Measurements from ENCODE around the gene PTGR2. TPM values are rescaled to one million over a fixed set of nuclear protein-coding genes. Genes with fewer than 3 reads are reported as not detected.

PTGR2 gene
- polyA plus RNA-seq, 1 donor from 2014 or later, result 7.2 TPM

GRCh38 chr14:73877790-73878189 is 26.2 kb downstream of the PTGR2 start:
- Histone ChIP-seq H3F3A (ENCODE audit: insufficient read depth, low read length, poor library complexity, severe bottlenecking) (no peaks in the 10 kb centered on the region), H3K9me2 (ENCODE audit: insufficient read depth, low read length) (no peaks in the 10 kb centered on the region), H3K4me3 (ENCODE audit: low read length) (no peak overlapping the region), H3K27me3 (ENCODE audit: insufficient read depth, low read depth, low read length) (no peaks in the 10 kb centered on the region), H3K36me3 (ENCODE audit: insufficient read depth, low read length) (no peaks in the 10 kb centered on the region), H3K4me2 (ENCODE audit: low read length) (no peak overlapping the region), H2AFZ (ENCODE audit: low read depth, low read length) (no peak overlapping the region), H4K20me1 (ENCODE audit: insufficient read depth) (no peaks in the 10 kb centered on the region), H3K9me3 (ENCODE audit: low read length) (no peaks in the 10 kb centered on the region), H3K79me2 (replicated peaks; ENCODE audit: insufficient read depth, low read length) (no peaks in the 10 kb centered on the region), H3K27ac (ENCODE audit: low read length) (no peak overlapping the region), H3K9ac (ENCODE audit: low read length) (no peak overlapping the region)
- no peak for TF ChIP-seq CTCF (IDR thresholded peaks at IDR 0.05; ENCODE audit: poor library complexity, severe bottlenecking)
- TF ChIP-seq SMC3 (conservative IDR thresholded peaks at IDR 0.05; ENCODE audit: poor library complexity), result no peak
- TF ChIP-seq REST (IDR thresholded peaks at IDR 0.05; ENCODE audit: borderline replicate concordance), result no peak

GRCh38 chr14:73878436-73878835 is 26.8 kb downstream of the PTGR2 start:
- no peaks in the 10 kb centered on the region for H3K79me2 ChIP-seq (replicated peaks; ENCODE audit: insufficient read depth, low read length)
- H3K36me3 ChIP-seq (ENCODE audit: insufficient read depth, low read length), result no peaks in the 10 kb centered on the region
- no peaks in the 10 kb centered on the region for H3K27me3 ChIP-seq (ENCODE audit: insufficient read depth, low read depth, low read length)
- no peaks in the 10 kb centered on the region for H4K20me1 ChIP-seq (ENCODE audit: insufficient read depth)
- H3K4me2 ChIP-seq (ENCODE audit: low read length), result no peak overlapping the region
- no peaks in the 10 kb centered on the region for H3K9me2 ChIP-seq (ENCODE audit: insufficient read depth, low read length)
- H2AFZ ChIP-seq (ENCODE audit: low read depth, low read length), result no peak overlapping the region
- H3K9me3 ChIP-seq (ENCODE audit: low read length), result no peaks in the 10 kb centered on the region
- H3K9ac ChIP-seq (ENCODE audit: low read length), result no peak overlapping the region
- TF ChIP-seq EZH2 (IDR thresholded peaks at IDR 0.05; ENCODE audit: borderline replicate concordance, insufficient read depth, low read length, poor library complexity, severe bottlenecking), result no peak
- no peak for TF ChIP-seq POLR2AphosphoS5 (IDR thresholded peaks at IDR 0.05)
- no peak for TF ChIP-seq REST (IDR thresholded peaks at IDR 0.05; ENCODE audit: borderline replicate concordance)
- no peak for TF ChIP-seq EP300 (conservative IDR thresholded peaks at IDR 0.05; ENCODE audit: poor library complexity, severe bottlenecking)
- no peak for TF ChIP-seq RAD21 (conservative IDR thresholded peaks at IDR 0.05)
- no peak for TF ChIP-seq SMC3 (conservative IDR thresholded peaks at IDR 0.05; ENCODE audit: poor library complexity)
- no peak for TF ChIP-seq MXI1 (conservative IDR thresholded peaks at IDR 0.05; ENCODE audit: poor library complexity, severe bottlenecking)
- TF ChIP-seq CTCF (IDR thresholded peaks at IDR 0.05; ENCODE audit: poor library complexity, severe bottlenecking), result no peak
- TF ChIP-seq TAF1 (IDR thresholded peaks at IDR 0.05; ENCODE audit: low read depth), result no peak
- H3F3A ChIP-seq (ENCODE audit: insufficient read depth, low read length, poor library complexity, severe bottlenecking), result no peaks in the 10 kb centered on the region
- no peak overlapping the region for H3K27ac ChIP-seq (ENCODE audit: low read length)
- no peak overlapping the region for H3K4me3 ChIP-seq (ENCODE audit: low read length)

All from neural cell (in vitro differentiated cells).